IMR-90 (cell line): ENCODE measurements around the gene DSN1. TPM values are rescaled to one million over a fixed set of nuclear protein-coding genes. Genes with fewer than 3 reads are reported as not detected.

Experiments
- ATAC-seq: fragments of 200-7000 bp; cut with Tn5 transposase; 2 replicates; pipeline ENCODE4 v1.9.1; 2020; ENCODE audit warnings: low read depth, mild to moderate bottlenecking, moderate library complexity
- BruUV-seq: library from RNA; stranded (reverse); fragments of 400-500 nt; replicated peaks from 2 replicates; lab custom pipeline; 2021; lab: Mats Ljungman, UMichigan
- CTCF ChIA-PET: fragments of 300-600 bp; formaldehyde crosslinking; extraction: SDS; loops from one replicate; lab custom pipeline; 2021; ENCODE audit warnings: antibody characterized with exemption; lab: Yijun Ruan, JAX
- POLR2A ChIA-PET: fragments of 300-600 bp; sonication (Branson Sonifier 250); formaldehyde crosslinking; loops from one replicate; lab custom pipeline; 2022; ENCODE audit warnings: antibody characterized with exemption; ENCODE audit not compliant: unreplicated experiment; lab: Charles Lee
- DNase-seq: peaks from one replicate; pipeline ENCODE4 v3.0.0; 2013
- H2AFZ ChIP-seq: replicated peaks from 2 replicates; pipeline ENCODE3; 2013; ENCODE audit warnings: low read length, mild to moderate bottlenecking; ENCODE audit not compliant: poor library complexity
- H2AK5ac ChIP-seq: 2 replicates; pipeline ENCODE4 v1.6.1; 2013; ENCODE audit warnings: low read depth, low read length, inconsistent platforms
- H2AK9ac ChIP-seq: replicated peaks from 2 replicates; pipeline ENCODE3; 2013; ENCODE audit warnings: mild to moderate bottlenecking, low read depth, low read length, moderate library complexity; ENCODE audit not compliant: poor library complexity
- H2BK120ac ChIP-seq: 2 replicates; pipeline ENCODE4 v1.6.1; 2013; ENCODE audit warnings: low read depth, low read length, inconsistent platforms
- H2BK15ac ChIP-seq: 3 replicates; pipeline ENCODE4 v1.6.1; 2013; ENCODE audit warnings: low read depth, low read length, inconsistent platforms
- H2BK20ac ChIP-seq: 2 replicates; pipeline ENCODE4 v1.6.1; 2013; ENCODE audit warnings: low read depth, mild to moderate bottlenecking, inconsistent platforms, low read length, moderate library complexity
- H2BK5ac ChIP-seq: 2 replicates; pipeline ENCODE4 v1.6.1; 2013; ENCODE audit warnings: mild to moderate bottlenecking, low read depth, low read length, inconsistent platforms; ENCODE audit not compliant: poor library complexity, severe bottlenecking
- H3K14ac ChIP-seq: replicated peaks from 2 replicates; pipeline ENCODE4 v1.6.1; 2013; ENCODE audit warnings: low read depth, low read length, inconsistent platforms
- H3K18ac ChIP-seq: 2 replicates; pipeline ENCODE4 v1.6.1; 2013; ENCODE audit warnings: low read depth, low read length, control low read depth
- H3K23ac ChIP-seq: 2 replicates; pipeline ENCODE4 v1.6.1; 2013; ENCODE audit warnings: low read depth, low read length, inconsistent platforms
- H3K27ac ChIP-seq: 2 replicates; pipeline ENCODE4 v1.5.1; 2013; ENCODE audit warnings: mild to moderate bottlenecking, control low read depth, low read length; ENCODE audit not compliant: insufficient read depth
- H3K27me3 ChIP-seq: 2 replicates; pipeline ENCODE4 v1.6.1; 2013; ENCODE audit warnings: low read length; ENCODE audit not compliant: control insufficient read depth, insufficient read depth
- H3K36me3 ChIP-seq: 2 replicates; pipeline ENCODE4 v1.6.1; 2013; ENCODE audit warnings: low read length, mixed read lengths; ENCODE audit not compliant: control insufficient read depth, insufficient read depth
- H3K4ac ChIP-seq: 2 replicates; pipeline ENCODE4 v1.6.1; 2013; ENCODE audit warnings: low read depth, low read length, inconsistent platforms
- H3K4me1 ChIP-seq: 2 replicates; pipeline ENCODE4 v1.6.1; 2013; ENCODE audit warnings: low read length, mixed read lengths; ENCODE audit not compliant: control insufficient read depth, insufficient read depth
- H3K4me2 ChIP-seq: 2 replicates; pipeline ENCODE4 v1.6.1; 2013; ENCODE audit warnings: low read depth, mild to moderate bottlenecking, control low read depth, low read length, moderate library complexity
- H3K4me3 ChIP-seq: 2 replicates; pipeline ENCODE4 v1.5.1; 2013; ENCODE audit warnings: low read depth, mild to moderate bottlenecking, control low read depth, low read length, moderate library complexity; ENCODE audit not compliant: insufficient read depth
- H3K56ac ChIP-seq: 2 replicates; pipeline ENCODE4 v1.6.1; 2013; ENCODE audit warnings: low read length, inconsistent platforms; ENCODE audit not compliant: insufficient read depth; ENCODE audit errors: extremely low read depth
- H3K79me1 ChIP-seq, 2 experiments: 2 replicates each; pipeline ENCODE4 v1.6.1; 2013; ENCODE audit warnings: low read length in 2 of 2, inconsistent platforms in 1 of 2, low read depth in 1 of 2
- H3K9ac ChIP-seq: 2 replicates; pipeline ENCODE4 v1.6.1; 2013; ENCODE audit warnings: low read depth, low read length, control low read depth
- H3K9me1 ChIP-seq: 2 replicates; pipeline ENCODE4 v1.6.1; 2013; ENCODE audit warnings: low read length, inconsistent platforms; ENCODE audit not compliant: insufficient read depth
- H3K9me3 ChIP-seq: 2 replicates; pipeline ENCODE4 v1.6.1; 2013; ENCODE audit warnings: low read length; ENCODE audit not compliant: control insufficient read depth, insufficient read depth
- H4K20me1 ChIP-seq: 2 replicates; pipeline ENCODE4 v1.6.1; 2013; ENCODE audit warnings: low read length, inconsistent platforms; ENCODE audit not compliant: insufficient read depth
- H4K5ac ChIP-seq: 2 replicates; pipeline ENCODE4 v1.6.1; 2013; ENCODE audit warnings: mild to moderate bottlenecking, low read depth, low read length, control low read depth
- H4K8ac ChIP-seq, 2 experiments: 2 replicates each; pipeline ENCODE4 v1.6.1; 2013; ENCODE audit warnings: low read depth in 2 of 2, low read length in 2 of 2, control low read depth in 1 of 2, inconsistent platforms in 1 of 2
- H4K91ac ChIP-seq: 2 replicates; pipeline ENCODE4 v1.6.1; 2013; ENCODE audit warnings: low read depth, low read length, inconsistent platforms; ENCODE audit not compliant: insufficient read depth
- BHLHE40 ChIP-seq: fragments of 150-350 bp; IDR thresholded peaks from 2 replicates; pipeline ENCODE4 v1.6.1; 2016; ENCODE audit warnings: mild to moderate bottlenecking, low read depth, low read length
- CEBPB ChIP-seq: IDR thresholded peaks from 2 replicates; pipeline ENCODE4 v1.6.1; 2012; ENCODE audit warnings: low read depth, low read length, improper control_type of control experiment
- WGBS, 2 experiments: methylation state at CpG; one replicate each; pipeline versions ENCODE4 v1.1.5 to v1.1.7; 2013; ENCODE audit warnings: missing lambda C conversion rate in 2 of 2; ENCODE audit not compliant: insufficient read length in 1 of 2; ENCODE audit errors: extremely low coverage in 2 of 2; 5-methylcytosine and 5-hydroxymethylcytosine counted together
- dilution Hi-C: fragments of 300-500 bp; cut with HindIII; formaldehyde crosslinking; loops from one replicate; pipeline ENCODE4 v1.14.3; 2018; ENCODE audit warnings: low sequenced_read_pairs; ENCODE audit not compliant: unreplicated experiment
- in situ Hi-C: fragments of 300-500 bp; cut with MboI; formaldehyde crosslinking; loops from 3 replicates; pipeline ENCODE4 v1.14.3; 2019; ENCODE audit warnings: low sequenced_read_pairs, inconsistent platforms, mixed read lengths
- intact Hi-C: fragments of 100-400 bp; cut with micrococcal nuclease; formaldehyde crosslinking; loops from 2 replicates; pipeline ENCODE4 v1.10.0; 2022
- polyA plus RNA-seq, 3 experiments: library from polyadenylated mRNA; depleted of rRNA; stranded (reverse); fragments of >200 nt; gene quantifications; 2 replicates each; pipeline ENCODE4 v1.2.3, GENCODE V29; 2012; ENCODE audit warnings: low replicate concordance in 1 of 3
- total RNA-seq: library from RNA; depleted of rRNA; stranded (reverse); fragments of >200 nt; gene quantifications from 2 replicates; pipeline ENCODE4 v1.2.3, GENCODE V29; 2012

DSN1 gene
- total and polyA plus RNA-seq, 2 of the 4 experiments (the other 2 are of a cell fraction), result 10.5 to 16.3 TPM

- no peak overlapping the region for H3K9ac ChIP-seq
- H2BK20ac ChIP-seq, result no peak overlapping the region
- no peak overlapping the region for H3K27ac ChIP-seq
- no peaks in the 10 kb centered on the region for H3K9me1 ChIP-seq
- POLR2A ChIA-PET, result no interaction called here
- H4K8ac ChIP-seq, result no peak overlapping the region
- H3K56ac ChIP-seq, result no peak overlapping the region
- no peak overlapping the region for H3K4me3 ChIP-seq
- H2AK5ac ChIP-seq, result no peak overlapping the region
- no peak overlapping the region for H3K14ac ChIP-seq
- CTCF ChIA-PET, result no interaction called here
- TF ChIP-seq CEBPB (peak; percentile 57), BHLHE40 (no peak)
- no peak overlapping the region for H3K23ac ChIP-seq
- ATAC-seq (peak; percentile 21; the same call in 1 of the 2 replicates), DNase-seq (no peak)
- no peak overlapping the region for H2AFZ ChIP-seq
- WGBS, 2 experiments, result no CpG with 5 or more reads among the region's 6 CpGs
- no peaks in the 10 kb centered on the region for H3K79me1 ChIP-seq
- H3K36me3 ChIP-seq, result 0 out of 2 replicates have a peak, but pooled peaks cover 3% of the 10 kb centered on the region
- no peaks in the 10 kb centered on the region for H3K4me1 ChIP-seq
- H4K20me1 ChIP-seq, result no peaks in the 10 kb centered on the region
- H4K91ac ChIP-seq, result no peak overlapping the region
- dilution Hi-C loops, result no loop called here
- H3K18ac ChIP-seq, result no peak overlapping the region
- H3K27me3 ChIP-seq, result no peaks in the 10 kb centered on the region
- intact Hi-C loops, result no loop called here
- no peak overlapping the region for H2AK9ac ChIP-seq
- H3K9me3 ChIP-seq, result no peaks in the 10 kb centered on the region
- no peak overlapping the region for H4K5ac ChIP-seq
- no peak overlapping the region for H2BK5ac ChIP-seq
- in situ Hi-C loops, result no loop called here
- BruUV-seq, result no TSS peak
- no peak overlapping the region for H3K4me2 ChIP-seq
- H2BK120ac ChIP-seq, result no peak overlapping the region
- no peak overlapping the region for H3K4ac ChIP-seq
- no peak overlapping the region for H2BK15ac ChIP-seq
Observed at GRCh38 chr20:36760647-36761046, 12.9 kb downstream of the DSN1 start.
